ENCODE data around the gene MRPS18A. TPM values are rescaled to one million over a fixed set of nuclear protein-coding genes. Genes with fewer than 3 reads are reported as not detected.
A peak's percentile ranks its signal among the peaks of the same experiment; 100 is the strongest.

MRPS18A gene
- total and polyA plus RNA-seq, 2 of the 13 experiments (the other 11 are each of a cell fraction or from before 2014, with no cell fraction given) = 87.8 to 89.1 TPM

DNA sequence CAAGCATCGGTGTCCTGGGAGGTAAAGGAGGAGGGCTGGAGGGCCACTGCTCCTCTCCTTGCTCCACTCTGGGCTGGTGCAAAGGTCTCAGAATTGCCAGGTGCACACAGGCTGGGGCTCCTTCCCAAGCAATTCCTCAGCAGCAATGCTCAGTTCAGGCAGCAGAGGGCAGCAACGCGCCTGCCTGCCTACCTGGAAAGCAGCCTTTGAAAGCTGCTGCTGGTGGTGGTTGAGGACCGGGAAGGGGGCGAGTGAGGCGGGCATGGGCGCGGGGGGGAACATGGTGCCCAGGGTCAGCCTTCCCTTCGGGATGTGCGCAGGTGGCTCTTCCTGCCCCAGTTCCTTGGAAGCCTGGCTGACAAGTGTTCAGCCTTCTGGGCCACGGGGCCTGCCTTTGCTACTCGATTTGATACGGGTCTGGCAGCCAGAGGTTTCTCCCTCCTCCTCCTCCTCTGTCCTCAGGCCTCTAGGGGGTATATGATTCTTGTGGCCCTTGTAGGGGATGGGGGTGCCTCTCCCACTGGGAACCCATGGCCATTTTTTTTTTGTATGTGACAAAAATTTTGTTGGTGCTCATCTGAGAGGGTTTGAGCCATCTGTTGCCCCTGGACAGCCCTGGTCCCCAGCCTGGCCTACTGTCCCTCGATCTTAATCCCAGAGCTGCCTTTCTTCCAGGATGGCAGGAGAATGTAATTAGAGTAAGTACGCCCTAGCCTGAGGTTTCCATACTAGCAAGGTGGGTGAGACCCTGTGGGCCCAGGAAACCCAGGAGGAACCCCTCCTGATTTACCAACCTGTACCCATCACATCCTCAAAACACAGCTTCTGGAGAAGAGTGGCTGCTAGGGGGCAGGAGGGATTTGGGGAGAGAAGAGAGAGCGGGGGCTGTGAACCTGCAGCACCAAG lies 20.1 kb downstream of the MRPS18A start (continued):
- TF ChIP-seq ARNT2 (CRISPR knock-in tag; IDR thresholded peaks at IDR 0.05; ENCODE audit: low read depth) (no peak), JUND (CRISPR knock-in tag; IDR thresholded peaks at IDR 0.05) (no peak), NR2F2 (IDR thresholded peaks at IDR 0.05; ENCODE audit: borderline replicate concordance, low read depth) (no peak), KAT2B (IDR thresholded peaks at IDR 0.05; ENCODE audit: borderline replicate concordance, low read depth, low read length) (no peak), ZNF468 (CRISPR knock-in tag; IDR thresholded peaks at IDR 0.05) (no peak), SP2 (CRISPR knock-in tag; IDR thresholded peaks at IDR 0.05) (no peak; the same call in 1 of the 2 replicates), KDM3A (CRISPR knock-in tag; IDR thresholded peaks at IDR 0.05; ENCODE audit: low read depth) (peak; percentile 95), NFKB2 (CRISPR knock-in tag; IDR thresholded peaks at IDR 0.05; ENCODE audit: borderline replicate concordance) (peak; percentile 69; the same call in 1 of the 2 replicates), PHF20 (CRISPR knock-in tag; IDR thresholded peaks at IDR 0.05) (no peak), ZNF563 (CRISPR knock-in tag; IDR thresholded peaks at IDR 0.05) (0 out of 2 replicates have a peak, but pooled peaks have one; percentile 15), ZNF333 (CRISPR knock-in tag; IDR thresholded peaks at IDR 0.05; ENCODE audit: borderline replicate concordance) (peak; percentile 8; the same call in 1 of the 2 replicates), ZNF629 (CRISPR knock-in tag; conservative IDR thresholded peaks at IDR 0.05) (0 out of 2 replicates have a peak, but pooled peaks have one; percentile 13), ZNF350 (CRISPR knock-in tag; IDR thresholded peaks at IDR 0.05; ENCODE audit: borderline replicate concordance, low read depth) (peak; percentile 84; the same call in 1 of the 2 replicates), ZNF678 (CRISPR knock-in tag; IDR thresholded peaks at IDR 0.05) (no peak), CCDC6 (CRISPR knock-in tag; IDR thresholded peaks at IDR 0.05) (no peak), ZNF230 (CRISPR knock-in tag; IDR thresholded peaks at IDR 0.05) (no peak; the same call in 1 of the 2 replicates), HNRNPL (IDR thresholded peaks at IDR 0.05; ENCODE audit: low read depth, low read length) (peak; percentile 95), SIX4 (CRISPR knock-in tag; IDR thresholded peaks at IDR 0.05) (no peak), ZNF83 (CRISPR knock-in tag; IDR thresholded peaks at IDR 0.05; ENCODE audit: borderline replicate concordance) (no peak; the same call in 1 of the 2 replicates), RORA (CRISPR knock-in tag; IDR thresholded peaks at IDR 0.05) (no peak)
- TF ChIP-seq, protein P1, sequence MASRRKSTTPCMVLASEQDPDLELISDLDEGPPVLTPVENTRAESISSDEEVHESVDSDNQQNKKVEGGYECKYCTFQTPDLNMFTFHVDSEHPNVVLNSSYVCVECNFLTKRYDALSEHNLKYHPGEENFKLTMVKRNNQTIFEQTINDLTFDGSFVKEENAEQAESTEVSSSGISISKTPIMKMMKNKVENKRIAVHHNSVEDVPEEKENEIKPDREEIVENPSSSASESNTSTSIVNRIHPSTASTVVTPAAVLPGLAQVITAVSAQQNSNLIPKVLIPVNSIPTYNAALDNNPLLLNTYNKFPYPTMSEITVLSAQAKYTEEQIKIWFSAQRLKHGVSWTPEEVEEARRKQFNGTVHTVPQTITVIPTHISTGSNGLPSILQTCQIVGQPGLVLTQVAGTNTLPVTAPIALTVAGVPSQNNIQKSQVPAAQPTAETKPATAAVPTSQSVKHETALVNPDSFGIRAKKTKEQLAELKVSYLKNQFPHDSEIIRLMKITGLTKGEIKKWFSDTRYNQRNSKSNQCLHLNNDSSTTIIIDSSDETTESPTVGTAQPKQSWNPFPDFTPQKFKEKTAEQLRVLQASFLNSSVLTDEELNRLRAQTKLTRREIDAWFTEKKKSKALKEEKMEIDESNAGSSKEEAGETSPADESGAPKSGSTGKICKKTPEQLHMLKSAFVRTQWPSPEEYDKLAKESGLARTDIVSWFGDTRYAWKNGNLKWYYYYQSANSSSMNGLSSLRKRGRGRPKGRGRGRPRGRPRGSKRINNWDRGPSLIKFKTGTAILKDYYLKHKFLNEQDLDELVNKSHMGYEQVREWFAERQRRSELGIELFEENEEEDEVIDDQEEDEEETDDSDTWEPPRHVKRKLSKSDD (CRISPR knock-in tag; IDR thresholded peaks at IDR 0.05; ENCODE audit: low read depth) = peak; percentile 47
- TF ChIP-seq, protein P2, sequence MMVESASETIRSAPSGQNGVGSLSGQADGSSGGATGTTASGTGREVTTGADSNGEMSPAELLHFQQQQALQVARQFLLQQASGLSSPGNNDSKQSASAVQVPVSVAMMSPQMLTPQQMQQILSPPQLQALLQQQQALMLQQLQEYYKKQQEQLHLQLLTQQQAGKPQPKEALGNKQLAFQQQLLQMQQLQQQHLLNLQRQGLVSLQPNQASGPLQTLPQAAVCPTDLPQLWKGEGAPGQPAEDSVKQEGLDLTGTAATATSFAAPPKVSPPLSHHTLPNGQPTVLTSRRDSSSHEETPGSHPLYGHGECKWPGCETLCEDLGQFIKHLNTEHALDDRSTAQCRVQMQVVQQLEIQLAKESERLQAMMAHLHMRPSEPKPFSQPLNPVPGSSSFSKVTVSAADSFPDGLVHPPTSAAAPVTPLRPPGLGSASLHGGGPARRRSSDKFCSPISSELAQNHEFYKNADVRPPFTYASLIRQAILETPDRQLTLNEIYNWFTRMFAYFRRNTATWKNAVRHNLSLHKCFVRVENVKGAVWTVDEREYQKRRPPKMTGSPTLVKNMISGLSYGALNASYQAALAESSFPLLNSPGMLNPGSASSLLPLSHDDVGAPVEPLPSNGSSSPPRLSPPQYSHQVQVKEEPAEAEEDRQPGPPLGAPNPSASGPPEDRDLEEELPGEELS (CRISPR knock-in tag; IDR thresholded peaks at IDR 0.05) = peak; percentile 41; the same call in 1 of the 2 replicates
- TF ChIP-seq, protein P3, sequence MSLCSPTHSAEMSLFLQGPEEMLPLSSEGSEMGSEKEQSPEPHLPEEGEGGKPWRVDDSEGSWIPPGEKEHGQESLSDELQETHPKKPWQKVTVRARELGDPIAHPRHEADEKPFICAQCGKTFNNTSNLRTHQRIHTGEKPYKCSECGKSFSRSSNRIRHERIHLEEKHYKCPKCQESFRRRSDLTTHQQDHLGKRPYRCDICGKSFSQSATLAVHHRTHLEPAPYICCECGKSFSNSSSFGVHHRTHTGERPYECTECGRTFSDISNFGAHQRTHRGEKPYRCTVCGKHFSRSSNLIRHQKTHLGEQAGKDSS (CRISPR knock-in tag; IDR thresholded peaks at IDR 0.05; ENCODE audit: borderline replicate concordance, low read depth) = peak; percentile 93; the same call in 1 of the 2 replicates

All from HepG2 (cell line).